HG02870 (cell line): Measurements from ENCODE around the gene AGBL4.
A peak's percentile ranks its signal among the peaks of the same experiment; 100 is the strongest.

ENCODE experiments used
- ATAC-seq: cut with Tn5 transposase; IDR thresholded peaks from one replicate; pipeline ENCODE4 v1.9.1; 2021; ENCODE audit warnings: mild to moderate bottlenecking, moderate library complexity; ENCODE audit not compliant: unreplicated experiment

Gene AGBL4

DNA sequence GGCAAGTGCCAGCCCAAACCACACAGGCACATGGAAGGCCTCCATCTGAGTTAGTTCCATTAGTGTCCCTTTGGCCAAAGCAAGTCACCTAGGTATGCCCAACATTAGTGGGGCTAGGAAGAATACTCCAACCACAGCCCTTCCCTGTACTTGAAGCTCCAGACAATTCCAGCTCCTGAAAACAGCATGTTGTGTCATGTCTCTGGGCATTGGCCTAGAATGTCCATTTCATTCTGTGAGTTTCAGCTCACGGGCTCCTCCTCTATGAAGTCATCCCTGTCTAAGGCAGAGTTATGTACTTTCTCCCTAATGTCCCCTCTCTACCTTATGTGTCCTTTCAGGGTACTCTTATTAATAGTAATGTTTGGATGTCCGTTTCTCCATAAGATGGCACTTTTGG lies 1455.3 kb downstream of the AGBL4 start:
- ATAC-seq: no peak

GRCh38 chr1:48566492-48566891 lies 1457.3 kb downstream of the AGBL4 start:
- ATAC-seq: no peak

- ATAC-seq: no peak
Observed at GRCh38 chr1:48563021-48563420, 1460.7 kb downstream of the AGBL4 start.

- no peak for ATAC-seq
Observed at GRCh38 chr1:48561444-48561843, 1462.3 kb downstream of the AGBL4 start.

- no peak for ATAC-seq
Observed at GRCh38 chr1:48560577-48560976, 1463.2 kb downstream of the AGBL4 start.

GRCh38 chr1:48560116-48560515 lies 1463.6 kb downstream of the AGBL4 start:
- no peak for ATAC-seq

- ATAC-seq: no peak
Observed at GRCh38 chr1:48558366-48558765, 1465.4 kb downstream of the AGBL4 start.

DNA sequence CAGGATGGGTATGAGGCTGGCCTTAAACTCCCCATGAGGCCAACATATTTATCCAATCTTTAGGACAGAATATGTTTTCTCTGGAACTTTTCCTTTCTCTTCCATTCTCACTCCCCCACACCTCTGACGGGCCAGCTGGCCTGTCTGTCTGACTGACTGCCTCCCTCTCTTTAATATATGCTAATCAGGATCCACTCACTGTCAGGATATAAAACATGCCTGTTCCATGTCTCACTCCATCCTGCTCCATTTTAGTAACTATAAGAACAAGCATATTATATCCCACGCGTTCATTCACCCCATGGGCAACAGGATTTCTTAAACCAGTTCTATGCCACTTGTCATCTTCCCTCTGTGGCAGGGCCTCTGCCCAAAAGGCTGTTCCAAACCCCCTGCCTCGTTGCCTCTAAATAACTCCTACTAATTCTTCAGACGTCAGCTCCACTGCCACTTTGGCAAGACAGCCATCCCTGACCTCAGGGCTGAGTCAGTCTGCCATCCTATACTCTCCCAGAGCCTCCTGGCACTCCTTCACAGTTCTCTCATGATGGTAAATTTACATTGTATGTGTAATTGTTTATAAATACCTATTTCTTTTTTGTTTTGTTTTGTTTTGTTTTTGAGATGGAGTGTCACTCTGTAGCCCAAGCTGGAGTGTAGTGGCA lies 1467.4 kb downstream of the AGBL4 start:
- ATAC-seq: no peak

DNA sequence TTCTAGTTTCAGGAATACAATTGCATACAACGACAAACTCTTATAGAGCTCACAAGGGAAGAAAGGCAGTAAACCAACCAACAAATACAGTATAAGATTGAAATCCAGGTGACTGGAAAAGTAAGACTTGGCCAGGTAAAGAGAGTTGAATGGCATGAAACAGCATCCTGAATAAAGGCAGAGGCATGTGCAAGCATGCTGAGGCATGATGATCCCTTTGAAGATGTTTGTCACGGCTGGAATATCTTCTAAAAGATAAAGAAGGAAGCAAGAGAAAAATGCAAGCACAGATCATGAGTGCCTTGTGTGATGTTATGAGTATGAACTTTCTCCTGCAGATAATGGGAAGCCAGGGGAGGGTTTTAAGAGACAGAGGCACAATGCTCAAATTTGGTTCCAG lies 1468.5 kb downstream of the AGBL4 start:
- ATAC-seq: no peak

GRCh38 chr1:48552903-48553606 lies 1470.7 kb downstream of the AGBL4 start:
- ATAC-seq: no peak

DNA sequence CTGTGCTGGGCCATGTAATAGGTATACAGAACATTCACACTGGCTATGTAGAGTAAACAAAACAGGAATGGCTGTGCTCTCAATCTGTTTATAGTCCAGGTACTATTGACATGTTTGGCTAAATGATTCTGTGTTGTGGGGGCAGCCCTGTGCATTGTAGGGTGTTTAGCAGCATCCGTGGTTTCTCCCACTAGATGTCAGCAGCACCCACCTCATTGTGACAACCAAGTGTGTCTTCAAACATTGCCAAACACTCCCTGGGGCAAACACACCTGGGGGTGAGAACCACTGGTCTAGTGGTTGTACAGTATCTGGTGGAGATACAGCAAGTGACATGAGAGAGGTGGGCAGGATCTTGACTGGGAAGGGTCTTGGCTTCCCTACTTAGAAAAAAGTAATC lies 1471.3 kb downstream of the AGBL4 start:
- ATAC-seq: peak; percentile 71

- no peak for ATAC-seq
Observed at GRCh38 chr1:48548985-48549384, 1474.8 kb downstream of the AGBL4 start.

GRCh38 chr1:48547561-48548220 lies 1476.1 kb downstream of the AGBL4 start:
- no peak for ATAC-seq

DNA sequence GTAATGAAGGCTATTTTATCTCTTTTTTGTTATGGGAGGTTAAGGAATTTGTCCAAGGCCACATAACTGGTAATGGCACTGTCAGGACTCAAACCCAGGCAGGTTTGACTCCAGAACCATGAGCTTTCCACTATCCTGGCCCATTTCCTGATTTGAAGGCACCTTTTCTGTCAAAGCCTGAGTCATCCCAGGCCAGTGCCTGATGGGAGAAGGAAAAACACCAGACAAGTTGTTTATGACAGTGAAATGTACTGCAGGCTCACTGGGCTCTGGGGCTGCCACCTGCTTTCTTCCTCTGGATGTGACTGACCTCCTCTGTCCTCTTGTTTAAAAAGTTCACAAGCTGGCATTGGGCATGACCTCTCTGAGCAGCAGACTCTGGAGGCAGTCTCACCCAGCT lies 1479.9 kb downstream of the AGBL4 start:
- no peak for ATAC-seq

- no peak for ATAC-seq
Observed at GRCh38 chr1:48540587-48540986, 1483.2 kb downstream of the AGBL4 start.

GRCh38 chr1:48536477-48536876 lies 1487.3 kb downstream of the AGBL4 start:
- ATAC-seq: no peak

GRCh38 chr1:48532976-48533375 lies 1490.8 kb downstream of the AGBL4 start:
- no peak for ATAC-seq

GRCh38 chr1:48530727-48531351 lies 1492.9 kb downstream of the AGBL4 start:
- peak; percentile 65 for ATAC-seq

GRCh38 chr1:48527051-48527450 lies 1496.7 kb downstream of the AGBL4 start:
- no peak for ATAC-seq

GRCh38 chr1:48526008-48526710 lies 1497.6 kb downstream of the AGBL4 start:
- no peak for ATAC-seq

DNA sequence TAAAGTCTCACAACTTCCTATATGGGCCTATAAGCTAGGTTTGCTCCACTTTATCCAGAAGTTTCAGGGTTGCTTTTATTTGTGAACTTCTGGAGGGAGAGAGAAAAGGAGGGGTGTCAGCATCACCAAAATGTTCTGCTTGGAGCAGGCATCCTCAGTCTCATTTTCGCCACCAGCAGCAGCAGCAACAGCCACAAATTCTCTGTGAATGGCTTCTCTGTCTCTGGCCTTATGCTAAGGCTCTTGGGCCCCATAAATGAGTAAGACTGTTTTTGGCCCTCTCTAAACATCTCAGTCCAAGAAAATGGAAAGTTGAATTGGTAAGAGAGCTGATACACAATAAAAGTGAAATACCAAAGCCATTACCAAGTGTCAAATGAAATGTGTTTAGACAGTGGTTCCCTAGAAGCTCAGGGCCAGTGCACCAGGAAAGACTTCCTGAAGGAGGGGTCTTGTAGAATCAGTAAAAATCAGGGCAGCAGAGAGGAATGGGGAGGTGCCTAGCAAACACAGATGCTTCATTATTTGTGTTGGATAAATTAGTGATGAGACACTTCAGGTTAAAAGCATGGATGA lies 1498.8 kb downstream of the AGBL4 start:
- ATAC-seq: no peak
